ENCODE measurements around the gene CREB3.

CREB3 gene

GRCh38 chr9:35748858-35749514 lies 16.5 kb downstream of the CREB3 start, which contains the start of the genes GBA2 and RGP1:
GBA2 (minus strand) TSS chr9:35749228; CDS start chr9:35748704, 524 bp downstream.
RGP1 (plus strand) TSS chr9:35749287; CDS start chr9:35749756, 469 bp downstream.
- TF ChIP-seq ZFX (IDR thresholded peaks at IDR 0.05; ENCODE audit: borderline replicate concordance) = no peak
- TF ChIP-seq CTCF (IDR thresholded peaks at IDR 0.05) = no peak
- H3K27ac ChIP-seq = peak within 1 kb of the TSS; percentile 92

- TF ChIP-seq CTCF (IDR thresholded peaks at IDR 0.05) (no peak), ZFX (IDR thresholded peaks at IDR 0.05; ENCODE audit: borderline replicate concordance) (no peak)
- H3K27ac ChIP-seq = peak overlapping the region; percentile 92
Observed at GRCh38 chr9:35749515-35750255, 17.2 kb downstream of the CREB3 start.

- peak overlapping the region; percentile 92 for H3K27ac ChIP-seq
- no peak for TF ChIP-seq ZFX (IDR thresholded peaks at IDR 0.05; ENCODE audit: borderline replicate concordance)
- TF ChIP-seq CTCF (IDR thresholded peaks at IDR 0.05) = no peak
Observed at GRCh38 chr9:35750256-35750531, 17.7 kb downstream of the CREB3 start.

GRCh38 chr9:35753466-35753865 lies 21.0 kb downstream of the CREB3 start:
- no peak for TF ChIP-seq CTCF (IDR thresholded peaks at IDR 0.05)
- no peak for TF ChIP-seq ZFX (IDR thresholded peaks at IDR 0.05; ENCODE audit: borderline replicate concordance)
- no peak overlapping the region for H3K27ac ChIP-seq

- H3K27ac ChIP-seq = no peak within 1 kb of the TSS
Observed at GRCh38 chr9:35754264-35754663, 21.8 kb downstream of the CREB3 start, which contains the start of gene MSMP. MSMP (minus strand) TSS chr9:35754276; CDS start chr9:35754129, 147 bp downstream.

GRCh38 chr9:35755071-35755470 lies 22.6 kb downstream of the CREB3 start:
- TF ChIP-seq ZFX (IDR thresholded peaks at IDR 0.05; ENCODE audit: borderline replicate concordance) = no peak
- no peak for TF ChIP-seq CTCF (IDR thresholded peaks at IDR 0.05)
- no peak overlapping the region for H3K27ac ChIP-seq

More at GRCh38 chr9:35754264-35754663, 21.8 kb downstream of the CREB3 start, which contains the start of gene MSMP:
- TF ChIP-seq ZFX (IDR thresholded peaks at IDR 0.05; ENCODE audit: borderline replicate concordance) (no peak), CTCF (IDR thresholded peaks at IDR 0.05) (no peak)
